Calu3 (cell line): ENCODE data around the gene GRID2. TPM values are rescaled to one million over a fixed set of nuclear protein-coding genes. Genes with fewer than 3 reads are reported as not detected.

ENCODE experiments used
- BruUV-seq: library from RNA; stranded (reverse); fragments of 400-500 nt; replicated peaks from 2 replicates; lab custom pipeline; 2021; lab: Mats Ljungman, UMichigan
- CTCF ChIA-PET: fragments of 300-600 bp; sonication (Branson Sonifier 250); formaldehyde crosslinking; loops from one replicate; lab custom pipeline; 2022; ENCODE audit warnings: antibody characterized with exemption; lab: Charles Lee
- DNase-seq: peaks from one replicate; pipeline ENCODE4 v3.0.0; 2022
- H3K27ac Mint-ChIP-seq: one replicate; pipeline ENCODE4 v1.8.0; 2022; ENCODE audit warnings: mixed read lengths; ENCODE audit not compliant: unreplicated experiment
- H3K27me3 Mint-ChIP-seq: one replicate; pipeline ENCODE4 v1.8.0; 2022; ENCODE audit warnings: mixed read lengths; ENCODE audit not compliant: unreplicated experiment
- H3K36me3 Mint-ChIP-seq: one replicate; pipeline ENCODE4 v1.8.0; 2022; ENCODE audit warnings: mild to moderate bottlenecking, moderate library complexity, mixed read lengths; ENCODE audit not compliant: insufficient read depth, unreplicated experiment
- H3K4me1 Mint-ChIP-seq: one replicate; pipeline ENCODE4 v1.8.0; 2022; ENCODE audit warnings: mild to moderate bottlenecking, low read depth, mixed read lengths; ENCODE audit not compliant: unreplicated experiment
- H3K4me3 Mint-ChIP-seq: one replicate; pipeline ENCODE4 v1.8.0; 2022; ENCODE audit warnings: mild to moderate bottlenecking, low read depth, moderate library complexity, mixed read lengths; ENCODE audit not compliant: unreplicated experiment
- H3K9me3 Mint-ChIP-seq: one replicate; pipeline ENCODE4 v1.8.0; 2022; ENCODE audit warnings: low read depth, mixed read lengths; ENCODE audit not compliant: unreplicated experiment
- intact Hi-C: fragments of 100-400 bp; cut with micrococcal nuclease; formaldehyde crosslinking; loops from one replicate; pipeline ENCODE4 v1.10.0; 2022; ENCODE audit not compliant: unreplicated experiment
- total RNA-seq: library from RNA; stranded (reverse); gene quantifications from 2 replicates; pipeline ENCODE4 v1.2.3, GENCODE V29; 2022
- TF ChIP-seq, protein P1 (sequence below): fragments of 200-600 bp; IDR thresholded peaks from one replicate; pipeline ENCODE4 v1.8.0; 2022; ENCODE audit warnings: antibody characterized with exemption; ENCODE audit not compliant: unreplicated experiment

The GRID2 gene
- total RNA-seq, 1 experiment from 2014 or later, result not detected

DNA sequence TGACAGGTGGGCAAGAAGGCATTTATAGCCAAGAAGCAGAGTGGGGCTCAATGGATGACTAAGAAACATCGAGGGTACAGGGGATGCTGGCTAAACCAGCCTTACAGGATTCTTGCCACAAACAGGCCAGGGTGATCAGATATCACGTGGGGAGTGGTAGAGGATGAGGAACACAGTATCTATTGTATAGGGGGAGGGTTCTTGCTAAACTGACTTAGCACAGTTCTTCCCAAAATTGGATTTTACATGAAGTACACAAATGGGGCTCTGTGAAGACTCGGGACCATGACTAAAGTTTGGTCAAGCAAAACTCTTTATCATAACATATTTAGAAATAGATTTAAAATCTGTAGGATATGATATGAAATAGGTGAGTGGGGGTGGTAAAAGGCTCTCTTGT lies 1380.8 kb downstream of the GRID2 start:
- TF ChIP-seq, protein P1, sequence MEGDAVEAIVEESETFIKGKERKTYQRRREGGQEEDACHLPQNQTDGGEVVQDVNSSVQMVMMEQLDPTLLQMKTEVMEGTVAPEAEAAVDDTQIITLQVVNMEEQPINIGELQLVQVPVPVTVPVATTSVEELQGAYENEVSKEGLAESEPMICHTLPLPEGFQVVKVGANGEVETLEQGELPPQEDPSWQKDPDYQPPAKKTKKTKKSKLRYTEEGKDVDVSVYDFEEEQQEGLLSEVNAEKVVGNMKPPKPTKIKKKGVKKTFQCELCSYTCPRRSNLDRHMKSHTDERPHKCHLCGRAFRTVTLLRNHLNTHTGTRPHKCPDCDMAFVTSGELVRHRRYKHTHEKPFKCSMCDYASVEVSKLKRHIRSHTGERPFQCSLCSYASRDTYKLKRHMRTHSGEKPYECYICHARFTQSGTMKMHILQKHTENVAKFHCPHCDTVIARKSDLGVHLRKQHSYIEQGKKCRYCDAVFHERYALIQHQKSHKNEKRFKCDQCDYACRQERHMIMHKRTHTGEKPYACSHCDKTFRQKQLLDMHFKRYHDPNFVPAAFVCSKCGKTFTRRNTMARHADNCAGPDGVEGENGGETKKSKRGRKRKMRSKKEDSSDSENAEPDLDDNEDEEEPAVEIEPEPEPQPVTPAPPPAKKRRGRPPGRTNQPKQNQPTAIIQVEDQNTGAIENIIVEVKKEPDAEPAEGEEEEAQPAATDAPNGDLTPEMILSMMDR, result no peak
- H3K4me1 Mint-ChIP-seq, result no peaks in the 10 kb centered on the region
- no peak overlapping the region for H3K27ac Mint-ChIP-seq
- intact Hi-C loops, result no loop called here
- peak; percentile 12 for DNase-seq
- no peaks in the 10 kb centered on the region for H3K27me3 Mint-ChIP-seq
- CTCF ChIA-PET, result no interaction called here
- no TSS peak for BruUV-seq
- H3K9me3 Mint-ChIP-seq, result no peaks in the 10 kb centered on the region
- no peaks in the 10 kb centered on the region for H3K36me3 Mint-ChIP-seq
- H3K4me3 Mint-ChIP-seq, result no peak overlapping the region

DNA sequence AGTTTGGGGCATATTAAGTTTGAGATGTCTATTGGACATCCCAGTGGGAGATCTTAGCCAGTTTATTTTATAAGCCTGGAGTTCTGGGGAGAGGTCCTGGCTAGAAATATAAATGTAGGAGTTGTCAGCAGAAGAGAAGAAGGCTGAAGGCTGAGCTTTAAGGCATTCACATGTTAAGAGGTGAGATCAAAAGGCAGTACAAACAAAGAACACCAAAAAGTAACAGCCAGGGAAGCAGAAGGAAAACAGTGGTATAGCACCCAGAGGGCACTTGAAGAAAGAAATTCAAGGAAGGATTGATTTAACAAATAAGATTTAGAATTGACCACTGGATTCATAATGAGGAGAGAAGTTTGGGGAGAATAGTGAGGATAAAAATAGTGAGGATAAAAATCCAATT lies 1383.5 kb downstream of the GRID2 start:
- intact Hi-C loops, result no loop called here
- no peaks in the 10 kb centered on the region for H3K36me3 Mint-ChIP-seq
- H3K27me3 Mint-ChIP-seq, result no peaks in the 10 kb centered on the region
- H3K9me3 Mint-ChIP-seq, result no peaks in the 10 kb centered on the region
- H3K4me3 Mint-ChIP-seq, result no peak overlapping the region
- TF ChIP-seq, protein P1, result no peak
- CTCF ChIA-PET, result no interaction called here
- no peak for DNase-seq
- no TSS peak for BruUV-seq
- H3K27ac Mint-ChIP-seq, result no peak overlapping the region
- H3K4me1 Mint-ChIP-seq, result no peaks in the 10 kb centered on the region

- intact Hi-C loops, result no loop called here
- no peaks in the 10 kb centered on the region for H3K4me1 Mint-ChIP-seq
- no TSS peak for BruUV-seq
- H3K4me3 Mint-ChIP-seq, result no peak overlapping the region
- TF ChIP-seq, protein P1, result no peak
- H3K27ac Mint-ChIP-seq, result no peak overlapping the region
- CTCF ChIA-PET, result no interaction called here
- no peak for DNase-seq
- H3K36me3 Mint-ChIP-seq, result no peaks in the 10 kb centered on the region
- H3K9me3 Mint-ChIP-seq, result no peaks in the 10 kb centered on the region
- no peaks in the 10 kb centered on the region for H3K27me3 Mint-ChIP-seq
Measured at GRCh38 chr4:93688978-93689377, 1385.2 kb downstream of the GRID2 start.

GRCh38 chr4:93693141-93693540 lies 1389.4 kb downstream of the GRID2 start:
- no peaks in the 10 kb centered on the region for H3K36me3 Mint-ChIP-seq
- H3K4me1 Mint-ChIP-seq, result no peaks in the 10 kb centered on the region
- no peaks in the 10 kb centered on the region for H3K9me3 Mint-ChIP-seq
- no peak overlapping the region for H3K4me3 Mint-ChIP-seq
- H3K27me3 Mint-ChIP-seq, result no peaks in the 10 kb centered on the region
- no peak for DNase-seq
- no peak overlapping the region for H3K27ac Mint-ChIP-seq
- TF ChIP-seq, protein P1, result no peak
- no TSS peak for BruUV-seq
- CTCF ChIA-PET, result no interaction called here
- intact Hi-C loops, result no loop called here
